Activated CD4-positive, alpha-beta T cell treated with anti-CD3 and anti-CD28 coated beads for 36 hours (primary cell): ENCODE data around the gene PILRB. TPM values are rescaled to one million over a fixed set of nuclear protein-coding genes. Genes with fewer than 3 reads are reported as not detected.
"Not testable (repeated sequence)": the region's sequence is repeated elsewhere in the genome, so short reads cannot be mapped to it uniquely, and the experiment has no call there.

Experiments
- ATAC-seq: fragments of 200-7000 bp; cut with Tn5 transposase; one replicate; pipeline ENCODE4 v1.10.0; 2021; ENCODE audit warnings: mild to moderate bottlenecking, moderate library complexity
- CTCF ChIA-PET: fragments of 350-600 bp; sonication (Branson Sonifier 250); formaldehyde crosslinking; loops from one replicate; lab custom pipeline; 2021; ENCODE audit warnings: antibody characterized with exemption; lab: Charles Lee
- POLR2A ChIA-PET: fragments of 350-600 bp; sonication (Branson Sonifier 250); formaldehyde crosslinking; loops from one replicate; lab custom pipeline; 2021; ENCODE audit warnings: antibody characterized with exemption, inconsistent platforms; lab: Charles Lee
- DNase-seq: peaks from one replicate; pipeline ENCODE4 v3.0.0-alpha.2; 2020
- H3K27ac Mint-ChIP-seq: one replicate; pipeline ENCODE4 v1.8.0; 2021; ENCODE audit warnings: mixed read lengths
- H3K27me3 Mint-ChIP-seq: one replicate; pipeline ENCODE4 v1.8.0; 2021; ENCODE audit warnings: mixed read lengths
- H3K36me3 Mint-ChIP-seq: one replicate; pipeline ENCODE4 v1.8.0; 2021; ENCODE audit warnings: low read depth, mixed read lengths
- H3K4me1 Mint-ChIP-seq: one replicate; pipeline ENCODE4 v1.8.0; 2021; ENCODE audit warnings: mixed read lengths
- H3K4me3 Mint-ChIP-seq: one replicate; pipeline ENCODE4 v1.8.0; 2021; ENCODE audit warnings: mild to moderate bottlenecking, moderate library complexity, mixed read lengths
- H3K9me3 Mint-ChIP-seq: one replicate; pipeline ENCODE4 v1.8.0; 2021; ENCODE audit warnings: low read depth, mixed read lengths
- intact Hi-C, 2 experiments: fragments of 100-400 bp; cut with DNase I in 1 of 2; cut with micrococcal nuclease in 1 of 2; formaldehyde crosslinking; loops; one replicate each; pipeline versions ENCODE4 v1.14.2 to v1.15.1; 2022 to 2024; cut with DNase I, micrococcal nuclease
- total RNA-seq, 2 experiments: library from RNA; stranded (reverse); gene quantifications; one replicate each; pipeline ENCODE4 v1.2.3, GENCODE V29; 2021

The PILRB gene
- total RNA-seq, 2 experiments from 2014 or later, result 30.5 to 37.5 TPM

DNA sequence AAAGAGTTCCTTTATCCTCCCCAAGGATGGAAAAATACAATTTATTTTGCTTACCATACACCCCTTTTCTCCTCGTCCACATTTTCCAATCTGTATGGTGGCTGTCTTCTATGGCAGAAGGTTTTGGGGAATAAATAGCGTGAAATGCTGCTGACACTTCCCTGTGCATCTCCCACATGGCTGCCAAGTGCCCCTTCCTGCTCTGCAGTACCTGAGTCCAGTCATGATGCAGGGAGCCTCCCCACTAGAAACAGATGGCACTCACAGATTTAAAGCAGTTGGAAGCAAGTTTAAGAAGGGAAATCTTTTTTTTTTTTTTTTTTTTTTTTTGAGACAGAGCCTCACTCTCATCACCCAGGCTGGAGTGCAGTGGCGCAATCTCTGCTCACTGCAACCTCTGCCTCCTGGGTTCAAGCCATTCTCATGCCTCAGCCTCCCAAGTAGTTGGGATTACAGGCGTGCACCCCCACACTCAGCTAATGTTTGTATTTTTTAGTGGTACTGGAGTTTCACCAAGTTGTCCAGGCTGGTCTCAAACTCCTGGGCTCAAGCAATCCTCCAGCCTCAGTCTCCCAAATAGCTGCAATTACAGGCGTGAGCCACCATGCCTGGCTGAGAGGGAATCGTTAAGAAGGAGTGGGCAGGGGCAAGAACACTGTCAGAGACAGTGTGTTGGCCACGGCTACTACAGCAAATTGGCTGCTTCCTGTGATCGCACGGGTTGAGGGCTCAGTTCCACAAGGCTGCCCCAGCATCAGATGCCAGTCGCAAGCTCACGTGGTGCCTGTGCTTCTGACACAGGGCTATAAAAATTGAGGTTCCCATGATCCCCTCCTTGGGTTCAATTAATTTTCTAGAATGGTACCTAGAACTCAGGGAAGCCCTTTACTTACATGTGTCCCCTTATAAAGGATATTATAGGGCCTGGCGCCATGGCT lies 10.0 kb downstream of the PILRB start:
- ATAC-seq, result no peak
- intact Hi-C loops, result loop anchor here in 1 of 2 experiments (1.0 kb wide), 1 partner anchor 39 kb away; no protein-coding TSS in a partner anchor

DNA sequence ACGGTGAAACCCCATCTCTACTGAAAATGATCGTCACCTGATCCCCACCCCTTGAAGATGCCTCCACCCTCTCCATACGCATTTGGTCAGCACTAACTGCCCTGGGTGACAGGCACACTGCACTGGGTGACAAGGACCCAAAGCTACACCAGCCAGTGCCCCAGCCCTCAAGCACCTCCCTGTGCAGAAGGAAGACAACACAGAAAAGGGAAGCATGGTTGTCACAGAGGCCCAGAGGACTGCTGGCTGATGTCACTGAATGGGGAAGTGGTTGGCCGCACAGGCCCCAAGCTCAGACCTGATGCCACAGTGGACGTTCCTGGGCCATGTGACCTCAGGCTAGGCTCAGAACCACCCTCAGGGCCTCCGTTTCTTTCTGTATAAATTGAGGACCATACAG lies 11.2 kb downstream of the PILRB start:
- intact Hi-C loops, result no loop called here
- ATAC-seq, result no peak
- peaks cover 22% of the 10 kb centered on the region for H3K36me3 Mint-ChIP-seq
- no peaks in the 10 kb centered on the region for H3K9me3 Mint-ChIP-seq
- no peaks in the 10 kb centered on the region for H3K27me3 Mint-ChIP-seq
- no peak overlapping the region for H3K27ac Mint-ChIP-seq
- no peak for DNase-seq
- ChIA-PET POLR2A (no interaction called here), CTCF (interaction anchor here (0.7 to 1.4 kb wide), 2 partner anchors 34 to 47 kb away, joined by 3 read pairs; no protein-coding TSS in a partner anchor)
- peaks cover 40% of the 10 kb centered on the region for H3K4me1 Mint-ChIP-seq
- H3K4me3 Mint-ChIP-seq, result no peak overlapping the region

More for the DNA sequence above, 10.0 kb downstream of the PILRB start:
- peaks cover 41% of the 10 kb centered on the region for H3K4me1 Mint-ChIP-seq
- H3K27me3 Mint-ChIP-seq, result no peaks in the 10 kb centered on the region
- DNase-seq, result no peak
- no peaks in the 10 kb centered on the region for H3K9me3 Mint-ChIP-seq
- H3K4me3 Mint-ChIP-seq, result no peak overlapping the region
- ChIA-PET POLR2A (no interaction called here), CTCF (interaction anchor here (0.7 to 1.4 kb wide), 2 partner anchors 25 to 36 kb away, joined by 3 to 4 read pairs; no protein-coding TSS in a partner anchor)
- H3K27ac Mint-ChIP-seq, result no peak overlapping the region
- peaks cover 31% of the 10 kb centered on the region for H3K36me3 Mint-ChIP-seq

DNA sequence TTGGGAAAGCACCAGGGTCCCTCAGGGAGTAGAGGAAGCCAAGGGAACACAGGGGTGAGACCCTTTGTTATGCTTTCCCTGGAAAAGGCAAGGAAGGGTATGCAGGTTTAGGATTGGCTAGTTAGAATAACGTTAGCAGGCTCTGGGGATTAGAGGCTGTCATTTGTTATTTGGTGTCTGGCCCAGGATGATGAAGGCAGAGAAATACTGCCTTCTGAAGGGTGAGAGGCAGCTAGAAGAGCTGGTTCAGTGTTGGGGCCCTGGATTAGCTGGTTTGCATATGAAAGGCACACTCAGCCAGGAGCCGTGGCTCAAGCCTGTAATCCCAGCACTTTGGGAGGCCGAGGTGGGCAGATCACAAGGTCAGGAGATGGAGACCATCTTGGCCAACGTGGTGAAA lies 12.4 kb downstream of the PILRB start:
- ATAC-seq (no peak), DNase-seq (no peak)
- CTCF ChIA-PET, result no interaction called here
- intact Hi-C loops, result loop anchor here in 1 of 2 experiments (2.0 kb wide), 1 partner anchor 36 kb away; no protein-coding TSS in a partner anchor
- POLR2A ChIA-PET, result interaction anchor here (0.5 to 0.8 kb wide), 2 partner anchors 58 to 877 kb away, joined by 3 to 5 read pairs; partner anchors contain the start of gene ZCWPW1
- Mint-ChIP-seq H3K27ac (no peak overlapping the region), H3K27me3 (no peaks in the 10 kb centered on the region), H3K4me3 (no peak overlapping the region), H3K36me3 (peaks cover 17% of the 10 kb centered on the region), H3K9me3 (no peaks in the 10 kb centered on the region), H3K4me1 (peaks cover 30% of the 10 kb centered on the region)

DNA sequence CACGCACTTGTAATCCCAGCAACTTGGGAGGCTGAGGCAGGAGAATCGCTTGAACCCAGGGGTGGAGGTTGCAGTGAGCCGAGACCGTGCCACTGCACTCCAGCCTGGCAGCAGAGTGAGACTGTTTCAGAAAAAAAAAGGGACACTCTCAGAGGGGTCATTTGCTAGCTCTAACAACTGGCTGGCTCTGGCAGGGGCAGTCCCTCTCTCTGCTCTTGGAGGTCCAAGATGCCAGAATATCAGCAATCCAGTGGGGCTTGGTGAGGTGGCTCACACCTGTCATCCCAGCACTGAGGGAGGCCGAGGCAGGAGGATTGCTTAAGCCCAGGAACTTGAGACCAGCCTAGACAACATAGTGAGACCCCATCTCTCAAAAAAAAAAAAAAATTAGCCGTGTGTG lies 12.8 kb downstream of the PILRB start:
- Mint-ChIP-seq H3K36me3 (peaks cover 17% of the 10 kb centered on the region), H3K9me3 (no peaks in the 10 kb centered on the region), H3K4me1 (peaks cover 26% of the 10 kb centered on the region), H3K27me3 (no peaks in the 10 kb centered on the region), H3K27ac (no peak overlapping the region), H3K4me3 (no peak overlapping the region)
- intact Hi-C loops, result loop anchor here in 1 of 2 experiments (2.0 kb wide), 1 partner anchor 36 kb away; no protein-coding TSS in a partner anchor
- no peak for DNase-seq
- no peak for ATAC-seq
- ChIA-PET CTCF (interaction anchor here (0.6 kb wide), 1 partner anchor 9 kb away, joined by 3 read pairs; no protein-coding TSS in a partner anchor), POLR2A (interaction anchor here (0.5 to 0.8 kb wide), 2 partner anchors 58 to 878 kb away, joined by 3 to 5 read pairs; partner anchors contain the start of gene ZCWPW1)

DNA sequence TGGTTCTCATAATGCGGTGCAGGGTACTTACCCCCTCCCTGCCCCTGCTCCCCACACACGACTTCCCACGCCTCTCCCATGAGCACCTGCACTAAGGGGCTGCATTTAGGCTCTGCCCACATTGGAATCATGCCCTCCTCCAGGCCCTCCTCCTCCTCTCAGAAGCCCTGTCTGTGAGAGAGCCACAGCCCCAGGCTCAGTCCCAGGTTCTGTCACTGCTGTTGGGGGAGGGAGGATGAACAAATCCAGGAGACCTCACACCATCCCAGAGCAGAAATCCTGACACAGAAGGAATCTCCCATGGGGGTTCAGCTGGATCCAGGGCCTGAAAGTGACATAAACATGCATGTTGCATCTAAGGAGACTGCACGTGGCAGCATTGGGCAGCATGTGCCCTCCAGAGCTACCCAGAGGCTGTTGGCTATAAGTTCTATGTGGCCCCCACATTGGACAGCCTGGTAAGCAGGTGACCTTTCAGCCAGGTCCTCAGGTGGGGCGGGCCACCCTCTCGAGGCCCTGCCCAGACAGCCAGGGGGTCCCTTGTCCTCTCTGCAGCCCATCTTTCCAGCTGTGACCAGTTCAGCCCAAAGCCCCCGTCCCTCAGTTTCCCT lies 13.7 kb downstream of the PILRB start:
- peak overlapping the region; percentile 31 for H3K27ac Mint-ChIP-seq
- CTCF ChIA-PET, result no interaction called here

DNA sequence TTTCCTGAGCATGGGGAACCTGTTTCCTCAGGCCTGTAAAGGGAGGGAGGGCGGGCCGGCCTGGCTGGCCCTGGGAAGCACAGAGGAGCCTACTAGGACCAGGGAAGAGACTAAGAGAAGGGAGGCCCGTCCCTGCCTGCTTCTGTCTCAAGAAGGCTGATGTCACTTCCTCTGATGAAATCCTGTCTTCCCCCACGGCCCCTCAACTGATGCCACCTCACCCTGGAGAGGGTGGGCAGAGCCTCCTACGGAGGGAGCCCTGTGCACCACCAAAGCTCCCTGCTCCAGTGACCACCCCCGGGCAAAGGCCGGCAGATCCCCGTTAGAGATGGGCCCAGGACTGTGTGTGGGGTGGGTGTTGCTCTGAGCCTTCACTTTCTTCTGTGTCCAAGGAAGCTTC lies 14.3 kb downstream of the PILRB start:
- peaks cover 5% of the 10 kb centered on the region for H3K36me3 Mint-ChIP-seq
- H3K4me1 Mint-ChIP-seq, result peaks cover 13% of the 10 kb centered on the region
- H3K27ac Mint-ChIP-seq, result peak overlapping the region; percentile 78
- CTCF ChIA-PET, result no interaction called here
- no peaks in the 10 kb centered on the region for H3K27me3 Mint-ChIP-seq
- H3K9me3 Mint-ChIP-seq, result no peaks in the 10 kb centered on the region
- POLR2A ChIA-PET, result no interaction called here
- no peak overlapping the region for H3K4me3 Mint-ChIP-seq
- intact Hi-C loops, result no loop called here
- ATAC-seq (peak; percentile 69), DNase-seq (peak; percentile 38)

More for the DNA sequence above, 13.7 kb downstream of the PILRB start:
- H3K27me3 Mint-ChIP-seq, result no peaks in the 10 kb centered on the region
- ATAC-seq, result no peak
- no peak overlapping the region for H3K4me3 Mint-ChIP-seq
- no peak for DNase-seq
- H3K4me1 Mint-ChIP-seq, result peaks cover 17% of the 10 kb centered on the region
- no peaks in the 10 kb centered on the region for H3K9me3 Mint-ChIP-seq
- peaks cover 11% of the 10 kb centered on the region for H3K36me3 Mint-ChIP-seq
- POLR2A ChIA-PET, result no interaction called here
- intact Hi-C loops, result loop anchor here in 1 of 2 experiments (2.0 kb wide), 1 partner anchor 35 kb away; no protein-coding TSS in a partner anchor

GRCh38 chr7:100372694-100373093 lies 14.8 kb downstream of the PILRB start:
- H3K27me3 Mint-ChIP-seq, result no peaks in the 10 kb centered on the region
- H3K4me1 Mint-ChIP-seq, result peaks cover 11% of the 10 kb centered on the region
- peaks cover 2% of the 10 kb centered on the region for H3K36me3 Mint-ChIP-seq
- H3K4me3 Mint-ChIP-seq, result no peak overlapping the region
- DNase-seq (no peak), ATAC-seq (peak; percentile 7)
- intact Hi-C loops, result no loop called here
- H3K9me3 Mint-ChIP-seq, result no peaks in the 10 kb centered on the region
- no peak overlapping the region for H3K27ac Mint-ChIP-seq
- CTCF ChIA-PET, result no interaction called here
- POLR2A ChIA-PET, result no interaction called here

DNA sequence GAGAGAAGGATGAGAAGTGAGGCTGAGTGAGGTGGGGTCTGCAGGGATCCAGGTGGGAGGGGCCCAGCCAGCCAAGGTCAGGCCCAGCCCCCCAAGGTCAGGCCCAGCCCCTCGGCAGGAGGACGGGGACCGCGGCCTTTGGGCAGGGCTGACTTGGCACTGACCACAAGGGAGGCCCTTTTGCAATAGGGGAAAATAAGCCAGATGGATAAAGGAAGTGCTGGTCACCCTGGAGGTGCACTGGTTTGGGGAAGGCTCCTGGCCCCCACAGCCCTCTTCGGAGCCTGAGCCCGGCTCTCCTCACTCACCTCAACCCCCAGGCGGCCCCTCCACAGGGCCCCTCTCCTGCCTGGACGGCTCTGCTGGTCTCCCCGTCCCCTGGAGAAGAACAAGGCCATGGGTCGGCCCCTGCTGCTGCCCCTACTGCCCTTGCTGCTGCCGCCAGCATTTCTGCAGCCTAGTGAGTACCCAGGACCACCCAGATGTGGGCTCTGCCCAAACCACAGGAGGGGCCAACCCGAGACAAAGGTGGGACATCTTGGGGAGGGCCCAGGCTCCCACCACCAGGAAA lies 15.4 kb downstream of the PILRB start, which contains the start of gene PILRA:
Gene PILRA (plus strand): TSS at position 227 of the 571 bp plus-strand sequence. CDS start 170 bp downstream, at position 397.
- Mint-ChIP-seq H3K4me1 (peaks cover 11% of the 10 kb centered on the region), H3K27me3 (no peaks in the 10 kb centered on the region), H3K4me3 (no peak within 1 kb of the TSS), H3K9me3 (no peaks in the 10 kb centered on the region), H3K27ac (peak within 1 kb of the TSS; percentile 78), H3K36me3 (peaks cover 2% of the 10 kb centered on the region)
- ChIA-PET CTCF (no interaction called here), POLR2A (no interaction called here)
- intact Hi-C loops, result no loop called here
- ATAC-seq, result no peak
- no peak for DNase-seq

- ATAC-seq, H3K4me3 Mint-ChIP-seq, POLR2A ChIA-PET, DNase-seq, H3K9me3 Mint-ChIP-seq, H3K27ac Mint-ChIP-seq, intact Hi-C loops, H3K36me3 Mint-ChIP-seq, H3K27me3 Mint-ChIP-seq: not testable (repeated sequence)
- peaks cover 11% of the 10 kb centered on the region for H3K4me1 Mint-ChIP-seq
- CTCF ChIA-PET, result interaction anchor here (0.5 to 0.7 kb wide), 2 partner anchors 22 to 33 kb away, joined by 3 to 6 read pairs; no protein-coding TSS in a partner anchor
Measured at GRCh38 chr7:100373870-100374598, 16.1 kb downstream of the PILRB start.

DNA sequence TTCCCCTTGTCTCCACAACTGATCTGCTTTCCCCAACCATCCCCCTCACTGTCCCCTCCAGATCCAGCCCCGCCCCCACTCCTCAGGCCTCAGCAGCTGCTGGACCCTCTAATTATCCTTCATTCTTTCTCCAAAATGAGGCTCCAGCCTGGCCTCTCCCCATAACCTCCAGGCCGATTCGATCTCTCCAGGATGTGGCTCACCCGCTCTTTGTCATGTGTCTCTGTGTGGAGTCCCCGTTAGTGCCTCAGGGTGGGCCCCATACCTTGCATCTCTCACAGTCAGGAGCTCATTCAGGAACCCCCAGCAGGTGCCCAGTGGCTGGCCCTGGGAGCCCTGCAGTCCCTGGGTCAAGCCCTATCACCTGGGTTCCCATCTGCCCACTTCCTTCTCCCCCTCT lies 16.7 kb downstream of the PILRB start:
- no peak overlapping the region for H3K27ac Mint-ChIP-seq

More for the DNA sequence above, 16.7 kb downstream of the PILRB start:
- Mint-ChIP-seq H3K4me1 (peaks cover 11% of the 10 kb centered on the region), H3K36me3 (no peaks in the 10 kb centered on the region), H3K27me3 (no peaks in the 10 kb centered on the region), H3K4me3 (no peak overlapping the region), H3K9me3 (no peaks in the 10 kb centered on the region)
- intact Hi-C loops, result no loop called here
- ChIA-PET POLR2A (no interaction called here), CTCF (interaction anchor here (0.7 kb wide), 1 partner anchor 33 kb away, joined by 6 read pairs; no protein-coding TSS in a partner anchor)
- ATAC-seq (no peak), DNase-seq (no peak)
